OCI-LY7 (cell line): Measurements from ENCODE around the gene CUL4A.
"Not testable (repeated sequence)": the region's sequence is repeated elsewhere in the genome, so short reads cannot be mapped to it uniquely, and the experiment has no call there.

ENCODE experiments used
- EZH2phosphoT487 ChIP-seq: fragments of 200-600 bp; sonication (generic); IDR thresholded peaks from 2 replicates; pipeline ENCODE4 v1.6.1; 2018; ENCODE audit warnings: low read depth, borderline replicate concordance, mild to moderate bottlenecking, mixed run types, antibody characterized with exemption, low read length, moderate library complexity, mixed read lengths
- TF ChIP-seq, protein P1 (sequence below): fragments of 200-600 bp; sonication (generic); conservative IDR thresholded peaks from 2 replicates; pipeline ENCODE4 v1.5.1; 2014; ENCODE audit warnings: mild to moderate bottlenecking, antibody characterized with exemption, low read length, moderate library complexity, mixed read lengths

DNA sequence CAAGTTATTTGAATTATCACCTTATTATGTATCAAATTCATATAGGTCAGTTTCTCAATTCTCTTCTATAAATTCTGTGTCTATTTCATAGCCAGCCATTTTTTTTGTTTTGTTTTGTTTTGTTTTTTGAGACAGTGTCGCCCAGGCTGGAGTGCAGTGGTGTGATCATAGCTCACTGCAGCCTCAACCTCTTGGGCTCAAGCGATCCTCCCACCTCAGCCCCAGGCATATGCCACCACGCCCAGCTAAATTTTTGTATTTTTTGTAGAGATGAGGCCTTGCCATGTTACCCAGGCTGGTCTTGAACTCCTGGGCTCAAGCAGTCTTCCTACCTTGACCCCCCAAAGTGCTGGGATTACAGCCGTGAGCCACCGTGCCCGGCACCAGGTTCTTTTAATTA lies 48.5 kb downstream of the CUL4A start:
- TF ChIP-seq, protein P1, sequence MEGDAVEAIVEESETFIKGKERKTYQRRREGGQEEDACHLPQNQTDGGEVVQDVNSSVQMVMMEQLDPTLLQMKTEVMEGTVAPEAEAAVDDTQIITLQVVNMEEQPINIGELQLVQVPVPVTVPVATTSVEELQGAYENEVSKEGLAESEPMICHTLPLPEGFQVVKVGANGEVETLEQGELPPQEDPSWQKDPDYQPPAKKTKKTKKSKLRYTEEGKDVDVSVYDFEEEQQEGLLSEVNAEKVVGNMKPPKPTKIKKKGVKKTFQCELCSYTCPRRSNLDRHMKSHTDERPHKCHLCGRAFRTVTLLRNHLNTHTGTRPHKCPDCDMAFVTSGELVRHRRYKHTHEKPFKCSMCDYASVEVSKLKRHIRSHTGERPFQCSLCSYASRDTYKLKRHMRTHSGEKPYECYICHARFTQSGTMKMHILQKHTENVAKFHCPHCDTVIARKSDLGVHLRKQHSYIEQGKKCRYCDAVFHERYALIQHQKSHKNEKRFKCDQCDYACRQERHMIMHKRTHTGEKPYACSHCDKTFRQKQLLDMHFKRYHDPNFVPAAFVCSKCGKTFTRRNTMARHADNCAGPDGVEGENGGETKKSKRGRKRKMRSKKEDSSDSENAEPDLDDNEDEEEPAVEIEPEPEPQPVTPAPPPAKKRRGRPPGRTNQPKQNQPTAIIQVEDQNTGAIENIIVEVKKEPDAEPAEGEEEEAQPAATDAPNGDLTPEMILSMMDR: not testable (repeated sequence)
- not testable (repeated sequence) for TF ChIP-seq EZH2phosphoT487
